Left ventricle myocardium superior (tissue), 1 donor: Measurements from ENCODE around the gene KRTAP10-3. TPM values are rescaled to one million over a fixed set of nuclear protein-coding genes. Genes with fewer than 3 reads are reported as not detected.

ENCODE experiments used
- ATAC-seq: fragments of 200-7000 bp; cut with Tn5 transposase; one replicate; pipeline ENCODE4 v1.9.1; 2020; ENCODE audit warnings: mild to moderate bottlenecking, moderate library complexity
- DNase-seq: peaks from one replicate; pipeline ENCODE4 v3.0.0-alpha.2; 2020
- intact Hi-C: fragments of 100-400 bp; cut with micrococcal nuclease; formaldehyde crosslinking; loops from one replicate; pipeline ENCODE4 v1.11.0; 2022
- total RNA-seq: library from RNA; stranded (reverse); fragmentation: NEBNext Ultra II Directional; extraction: Animal tissue kit (Norgen Biotek cat#: 25700); gene quantifications from one replicate; pipeline ENCODE4 v1.2.1, GENCODE V29; 2021
- donor health status: DM: no; HTN: yes; CAD: no; lungs with severe emphysema.

KRTAP10-3 gene
- total RNA-seq, 1 donor from 2014 or later = not detected

DNA sequence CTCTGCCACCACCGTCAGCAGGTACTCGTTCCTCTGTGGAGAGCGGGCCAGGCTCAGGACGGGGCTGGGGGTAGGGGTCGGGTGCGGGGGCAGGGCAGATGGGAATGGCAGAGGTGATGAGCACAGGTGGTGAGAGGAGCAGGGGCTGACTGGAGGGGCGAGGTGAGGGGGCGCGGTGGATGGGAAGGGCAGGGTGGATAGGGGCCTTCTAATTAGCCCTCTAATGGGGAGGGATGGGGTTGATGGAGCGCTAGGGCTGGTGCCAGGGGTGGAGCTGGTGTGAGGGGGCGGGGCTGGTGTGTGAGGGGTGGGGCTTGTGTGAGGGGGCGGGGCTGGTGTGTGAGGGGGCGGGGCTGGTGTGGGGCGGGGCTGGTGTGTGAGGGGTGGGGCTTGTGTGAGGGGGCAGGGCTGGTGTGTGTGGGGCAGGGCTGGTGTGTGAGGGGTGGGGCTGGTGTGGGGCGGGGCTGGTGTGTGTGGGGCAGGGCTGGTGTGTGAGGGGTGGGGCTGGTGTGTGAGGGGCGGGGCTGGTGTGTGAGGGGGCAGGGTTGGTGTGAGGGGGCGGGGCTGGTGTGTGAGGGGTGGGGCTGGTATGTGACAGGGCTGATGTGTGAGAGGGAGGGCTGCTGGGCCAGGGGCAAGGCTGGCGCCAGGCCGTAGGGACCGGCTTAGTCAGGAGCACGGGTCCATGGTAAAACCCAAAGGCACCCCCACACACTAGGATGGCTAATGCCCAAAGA is 24.5 kb downstream of the KRTAP10-3 start:
- DNase-seq = peak; percentile 13
- intact Hi-C loops = no loop called here
- no peak for ATAC-seq

DNA sequence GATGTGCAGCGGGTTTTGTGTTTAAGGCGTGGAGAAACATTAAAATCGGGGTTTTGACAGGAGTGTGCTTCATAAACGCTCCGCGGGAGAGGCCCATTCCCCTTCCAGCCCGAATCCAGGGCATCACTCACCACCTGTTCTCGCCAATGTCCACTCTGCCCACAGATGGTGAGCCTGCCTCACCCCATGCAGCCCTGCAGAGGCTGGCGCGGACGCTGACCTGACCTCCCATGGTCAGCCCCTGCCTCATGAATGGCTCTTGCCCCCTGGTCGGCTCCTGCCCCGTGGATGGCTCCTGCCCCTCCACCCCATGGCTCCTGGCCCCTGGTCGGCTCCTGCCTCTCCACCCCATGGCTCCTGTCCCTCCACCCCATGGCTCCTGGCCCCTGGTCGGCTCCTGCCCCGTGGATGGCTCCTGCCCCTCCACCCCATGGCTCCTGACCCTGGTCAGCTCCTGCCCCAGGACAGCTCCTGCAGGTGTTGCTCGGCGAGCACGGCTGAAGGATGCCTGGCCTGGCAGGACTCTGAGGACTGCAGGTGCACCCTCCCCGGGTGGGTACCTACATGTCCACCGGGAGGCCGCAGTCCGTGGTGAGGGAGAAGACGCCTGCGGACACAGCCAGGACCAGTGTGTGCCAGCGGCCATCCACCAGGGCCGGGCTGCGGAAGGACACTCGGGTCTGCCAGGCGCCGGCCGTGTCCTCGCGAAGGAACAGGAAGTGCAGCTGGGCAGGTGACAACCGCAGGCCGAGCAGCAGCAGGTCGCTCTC is 25.3 kb downstream of the KRTAP10-3 start:
- peak; percentile 23 for DNase-seq
- no peak for ATAC-seq
- intact Hi-C loops = no loop called here

DNA sequence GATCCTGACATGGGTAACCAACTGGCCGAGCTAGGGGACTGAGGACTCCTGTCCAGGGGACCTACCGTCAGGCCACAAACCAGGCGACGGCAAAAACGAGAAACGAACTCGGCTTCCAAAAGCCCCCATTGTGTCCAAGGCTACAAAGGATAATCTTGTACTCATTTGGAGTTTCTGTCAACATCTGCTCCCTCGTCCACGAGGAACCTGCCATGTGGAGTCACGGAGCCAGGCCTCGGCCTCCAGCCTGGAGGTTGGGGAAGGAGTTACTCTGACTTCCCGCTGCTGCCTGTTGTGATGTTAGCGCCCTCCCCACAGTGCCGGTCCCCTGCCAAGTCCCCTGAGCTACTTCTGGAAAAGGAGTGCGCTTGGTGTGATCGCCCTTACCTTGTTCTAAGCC is 25.9 kb downstream of the KRTAP10-3 start:
- ATAC-seq = no peak
- intact Hi-C loops = no loop called here

DNA sequence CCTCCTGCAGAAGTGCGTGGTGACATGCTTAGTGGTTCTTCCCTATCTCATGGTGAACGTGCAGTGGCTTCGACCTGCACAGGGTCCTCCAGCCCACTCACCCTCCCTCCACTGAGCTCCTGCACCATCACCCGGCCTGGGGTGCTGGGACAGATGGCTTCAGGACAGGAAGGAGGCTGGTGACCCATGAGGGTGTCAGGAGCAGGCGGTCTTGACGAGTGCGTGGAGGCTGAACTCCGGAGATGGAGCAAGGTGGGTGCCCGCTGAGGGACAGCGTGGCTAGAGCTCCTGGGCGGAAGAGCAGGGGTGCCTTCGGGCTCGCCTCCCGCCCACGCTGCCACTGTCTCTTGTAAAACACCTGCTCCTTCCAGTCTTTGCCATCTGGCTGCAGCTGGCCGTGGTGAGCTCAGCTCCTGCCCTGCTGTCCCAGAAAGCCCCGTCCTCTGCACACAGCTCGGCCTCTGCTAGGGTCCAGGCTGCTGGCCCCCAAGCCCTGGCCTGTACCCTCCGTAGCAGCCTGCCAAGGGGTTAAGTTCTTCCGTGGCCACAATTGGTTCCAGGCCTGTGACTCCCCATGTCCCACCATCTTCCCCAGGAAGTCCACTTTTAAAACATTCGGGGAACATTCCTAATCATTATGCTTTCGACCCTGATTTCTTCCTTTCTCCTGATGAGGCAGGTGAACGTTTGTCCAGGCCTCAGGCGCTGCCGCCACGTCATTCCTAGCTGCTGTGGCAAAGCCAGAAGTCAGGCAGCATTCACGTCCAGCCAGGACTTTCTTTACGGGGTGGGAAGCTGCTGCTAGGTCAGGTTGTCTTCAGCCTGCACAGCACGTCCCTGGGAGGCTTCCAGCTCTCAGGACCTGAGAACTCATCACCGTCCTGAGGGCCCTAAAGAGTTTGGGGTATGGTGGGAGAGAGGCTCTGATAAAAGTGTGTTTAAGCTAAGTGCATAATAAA is 26.7 kb downstream of the KRTAP10-3 start:
- no peak for ATAC-seq
- DNase-seq = peak; percentile 13
- intact Hi-C loops = no loop called here

More for the DNA sequence above, 25.9 kb downstream of the KRTAP10-3 start:
- DNase-seq = no peak

DNA sequence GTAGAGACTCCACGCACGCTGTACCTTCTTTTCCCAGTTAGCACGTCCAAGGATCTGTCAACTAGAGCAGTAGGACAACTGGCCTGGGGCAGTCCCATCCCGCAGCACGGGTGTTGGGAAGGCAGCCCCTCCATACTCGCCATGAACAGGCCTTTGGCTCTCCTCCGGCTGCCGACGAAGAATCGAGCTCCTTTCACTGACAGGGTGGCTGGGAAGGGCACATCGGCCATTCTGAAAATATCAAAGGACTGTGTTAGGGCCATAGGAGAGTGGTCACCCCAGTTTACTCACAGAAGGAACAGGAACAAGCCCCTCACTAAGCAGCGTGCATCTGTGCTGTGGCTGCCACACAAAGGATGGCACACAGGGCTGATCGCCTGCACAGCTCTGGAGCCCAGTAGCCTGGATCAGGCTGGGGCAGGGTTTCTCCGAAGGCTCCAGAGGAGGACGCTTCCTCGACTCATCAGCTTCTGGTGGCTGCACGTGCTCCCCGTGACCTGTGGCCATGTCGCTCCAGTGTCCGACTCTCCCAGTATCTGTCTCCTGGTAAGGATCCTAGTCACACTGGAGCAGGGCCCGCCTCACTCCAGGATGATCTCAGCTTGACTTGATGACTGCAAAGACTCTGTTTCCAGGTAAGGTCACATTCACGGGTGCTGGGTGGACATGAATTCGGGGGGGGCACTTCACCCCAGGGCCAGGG is 27.5 kb downstream of the KRTAP10-3 start:
- DNase-seq (peak; percentile 13), ATAC-seq (no peak)
- intact Hi-C loops = no loop called here

DNA sequence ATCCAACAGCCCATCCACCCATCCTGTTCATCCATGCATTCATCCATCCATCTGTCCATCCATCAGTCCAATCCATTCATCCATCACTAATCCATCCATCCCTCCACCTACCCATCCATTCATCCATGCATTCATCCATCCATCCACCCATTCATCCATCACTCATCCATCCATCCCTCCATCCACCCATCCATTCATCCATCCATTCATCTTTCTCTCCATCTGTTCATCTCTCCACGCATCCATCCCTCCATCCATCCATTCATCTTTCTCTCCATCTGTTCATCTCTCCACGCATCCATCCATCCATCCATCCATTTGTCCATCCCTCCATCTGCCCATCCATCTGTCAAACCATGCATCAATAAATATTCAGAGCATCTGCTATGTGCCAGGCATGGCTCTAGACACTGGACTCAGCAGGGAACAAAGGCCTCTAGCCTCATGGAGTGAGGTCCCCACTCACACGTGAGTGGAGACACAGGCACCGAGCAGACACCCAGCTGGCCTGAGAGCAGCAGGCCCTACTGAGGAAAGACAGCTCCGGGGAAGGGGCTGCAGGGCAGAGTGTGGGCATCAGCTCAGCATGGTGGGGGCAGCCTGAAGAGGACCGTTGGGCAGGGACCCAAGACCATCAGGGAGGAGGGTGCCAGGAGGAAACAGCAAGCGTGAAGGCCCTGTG is 28.2 kb downstream of the KRTAP10-3 start:
- ATAC-seq = no peak

DNA sequence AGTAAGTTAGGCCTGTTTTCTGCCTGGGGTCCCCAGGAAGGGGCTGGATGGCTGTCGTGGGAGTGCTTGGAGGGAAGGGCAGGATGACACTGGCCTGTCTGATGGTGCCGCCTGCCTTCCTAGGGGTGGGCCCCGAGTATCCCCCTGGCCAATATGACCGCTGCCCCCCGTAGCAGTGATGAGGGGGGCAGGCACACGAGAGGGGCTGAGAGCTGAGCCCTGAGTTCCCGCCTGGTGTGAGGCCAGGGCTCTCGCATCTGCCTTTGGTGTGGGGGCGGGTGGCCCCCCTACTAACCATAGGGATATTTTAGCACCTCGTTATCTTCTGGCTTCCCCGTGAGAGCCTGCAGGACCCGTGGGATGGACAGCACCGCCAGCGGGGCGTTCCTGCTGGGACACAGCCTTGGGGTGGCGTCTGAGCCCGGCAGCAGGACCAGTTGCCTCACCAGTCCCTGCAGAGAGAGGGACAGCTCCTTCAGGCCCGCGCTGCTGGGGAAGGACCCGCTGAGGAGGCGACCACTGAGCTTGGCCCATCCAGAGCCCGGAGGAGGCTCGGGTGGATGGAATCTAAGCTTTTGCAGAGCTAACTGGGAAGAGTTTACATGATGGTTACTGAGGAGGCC is 29.0 kb downstream of the KRTAP10-3 start:
- ATAC-seq = no peak
- intact Hi-C loops = no loop called here
- peak; percentile 12 for DNase-seq

More for the DNA sequence above, 28.2 kb downstream of the KRTAP10-3 start:
- intact Hi-C loops = no loop called here
- peak; percentile 11 for DNase-seq

DNA sequence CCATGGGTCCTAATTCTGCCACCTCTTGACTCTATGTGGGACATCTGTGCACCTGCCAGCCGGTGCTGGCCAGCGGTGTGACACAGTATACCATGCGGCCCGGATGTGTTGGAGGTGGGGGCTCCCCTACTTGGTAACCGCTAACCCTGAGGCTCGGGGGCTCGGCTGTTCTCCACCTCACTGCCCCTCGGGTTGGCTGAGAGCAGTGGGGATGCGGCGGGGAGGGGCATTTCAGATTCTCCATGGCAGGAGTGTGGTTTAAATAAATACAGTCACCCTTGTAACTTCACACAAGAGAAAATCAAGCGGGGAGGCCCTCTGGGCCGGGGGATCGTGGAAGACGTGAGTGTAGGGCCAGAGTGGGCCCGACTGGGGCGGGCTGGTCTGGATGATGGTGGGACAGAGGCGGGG is 29.6 kb downstream of the KRTAP10-3 start:
- no peak for DNase-seq

DNA sequence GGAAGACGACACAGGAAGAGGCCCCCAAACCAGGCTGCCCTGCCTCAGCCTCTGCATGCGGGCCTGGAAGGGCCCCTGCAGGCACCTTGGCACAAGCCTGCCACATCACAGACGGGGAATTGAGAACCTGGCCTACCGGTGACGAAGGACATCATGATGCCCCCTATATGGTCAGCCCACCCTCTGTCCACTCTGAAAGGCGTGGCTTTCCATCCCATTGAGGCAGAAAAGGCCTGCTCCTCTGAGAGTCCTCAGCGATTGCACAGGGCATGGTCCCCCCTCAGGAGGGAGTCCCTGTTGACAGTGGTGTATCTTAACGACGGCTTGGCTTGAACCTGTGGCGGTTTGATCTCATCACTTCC is 30.0 kb downstream of the KRTAP10-3 start:
- peak; percentile 14 for DNase-seq
- intact Hi-C loops = no loop called here
- ATAC-seq = no peak

More for the DNA sequence above, 29.6 kb downstream of the KRTAP10-3 start:
- intact Hi-C loops = no loop called here
- no peak for ATAC-seq

DNA sequence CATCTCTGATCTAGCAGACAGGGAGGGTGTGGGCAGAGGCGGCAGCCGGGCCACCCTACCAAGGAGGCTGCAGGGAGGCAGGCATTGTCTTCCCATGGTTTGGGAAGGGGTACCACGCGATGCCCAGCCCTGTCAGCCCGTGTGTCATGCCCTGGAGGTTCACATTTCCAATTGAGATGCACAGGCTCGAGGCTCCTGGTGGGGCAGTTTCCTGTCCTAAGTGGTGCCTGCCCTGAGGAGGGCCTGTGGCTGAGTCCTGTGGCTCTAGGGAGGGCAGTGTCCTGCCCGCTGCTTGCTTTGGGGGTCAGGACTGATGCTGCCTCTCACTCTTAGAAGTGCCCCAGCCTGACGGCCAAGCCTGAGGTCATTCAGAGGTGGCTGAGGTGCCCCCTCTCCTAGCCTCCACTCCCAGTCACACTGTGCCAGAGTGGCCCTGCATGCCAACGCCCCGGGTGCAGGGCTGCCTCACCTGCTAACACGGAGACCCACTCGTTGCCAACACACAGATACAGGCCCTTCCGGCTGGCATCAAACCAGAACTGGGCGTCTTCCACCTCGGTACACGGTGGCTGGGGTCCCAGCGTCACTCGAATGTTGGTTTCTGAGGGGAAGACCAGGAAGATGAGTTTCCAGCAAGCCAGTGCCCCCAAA is 30.5 kb downstream of the KRTAP10-3 start:
- intact Hi-C loops = no loop called here
- peak; percentile 15 for DNase-seq
- no peak for ATAC-seq

DNA sequence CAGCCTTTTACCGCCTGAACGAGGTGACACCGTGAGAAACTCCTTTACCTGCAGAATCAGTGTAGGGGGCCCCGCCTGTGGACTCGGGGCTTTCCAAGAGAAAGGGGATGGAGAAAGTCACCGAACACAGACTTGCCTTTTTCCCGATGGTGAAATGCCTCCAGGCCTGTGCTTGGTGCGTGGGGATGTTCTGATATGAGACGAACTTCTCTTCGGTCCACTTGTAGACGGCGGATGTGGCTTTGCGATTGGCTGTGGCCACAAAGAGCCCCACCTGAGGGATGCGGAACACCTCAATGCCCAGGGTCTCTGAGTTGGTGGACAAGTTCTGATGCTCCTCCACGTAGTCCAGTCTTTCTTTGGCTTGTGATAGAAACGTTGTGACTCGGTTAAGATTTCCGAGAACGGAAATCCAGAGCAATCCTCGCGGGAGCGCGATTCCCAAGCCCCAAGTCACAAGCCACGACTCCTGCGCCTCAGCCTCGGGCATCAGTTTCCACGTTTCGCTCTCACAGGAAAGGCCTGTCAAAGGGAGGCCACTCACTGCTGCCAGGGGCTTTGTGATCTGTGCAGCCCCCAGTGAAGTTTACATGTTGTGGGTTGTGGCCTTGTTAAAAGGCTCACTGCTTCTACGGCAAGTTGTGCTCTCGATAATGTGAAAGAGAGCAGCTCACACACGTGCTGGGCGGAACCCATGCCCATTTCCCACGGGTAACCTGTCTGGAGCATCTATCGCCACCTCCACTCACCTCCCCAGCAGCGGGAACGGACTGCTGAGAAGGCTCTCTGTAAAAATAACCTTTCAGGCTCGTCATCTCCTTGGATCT is 31.2 kb downstream of the KRTAP10-3 start:
- intact Hi-C loops = no loop called here
- peak; percentile 12 for DNase-seq
- ATAC-seq = no peak

DNA sequence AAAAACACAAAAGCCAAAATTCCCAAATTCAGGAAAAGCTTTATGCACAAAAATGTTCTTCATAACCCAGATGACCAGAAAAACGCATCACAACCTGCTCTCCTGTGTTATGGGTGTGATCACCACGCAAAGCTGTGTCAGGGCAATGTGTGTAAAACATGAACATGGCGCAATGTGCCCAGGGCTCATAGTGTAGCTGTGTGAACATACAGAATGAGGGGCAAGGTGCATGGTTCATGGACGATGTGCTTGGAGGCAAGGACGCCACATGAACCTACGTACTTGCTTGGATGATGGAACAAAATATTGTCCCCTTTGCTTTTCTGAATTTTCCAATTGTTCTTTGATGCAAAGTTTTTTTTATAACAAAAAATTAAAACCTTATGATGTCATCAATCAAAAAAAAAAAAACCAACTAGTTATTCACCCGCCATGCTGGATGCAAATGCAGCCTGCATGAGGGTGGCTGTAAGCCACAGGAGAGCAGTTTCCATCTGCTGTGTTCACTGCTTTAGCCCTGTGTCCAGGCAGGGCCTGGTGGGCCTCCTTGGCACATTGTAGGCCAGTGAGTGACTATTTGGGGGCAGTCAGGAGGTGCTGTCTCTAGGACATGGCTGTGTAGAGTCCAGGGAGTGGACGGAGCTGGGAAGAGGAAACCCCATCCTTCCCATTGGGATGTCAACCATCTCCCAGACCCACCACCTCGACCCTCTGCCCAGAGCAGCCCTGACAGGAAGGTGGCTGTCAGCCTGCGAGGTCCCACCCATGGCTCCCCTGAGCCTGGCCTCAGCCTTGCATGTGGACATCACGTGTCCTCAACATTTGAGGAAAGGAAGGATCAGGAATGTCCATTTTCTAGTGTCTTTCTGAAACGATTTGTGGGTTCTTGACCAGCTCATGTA is 32.2 kb downstream of the KRTAP10-3 start:
- ATAC-seq = no peak
- intact Hi-C loops = no loop called here
- peak; percentile 15 for DNase-seq

DNA sequence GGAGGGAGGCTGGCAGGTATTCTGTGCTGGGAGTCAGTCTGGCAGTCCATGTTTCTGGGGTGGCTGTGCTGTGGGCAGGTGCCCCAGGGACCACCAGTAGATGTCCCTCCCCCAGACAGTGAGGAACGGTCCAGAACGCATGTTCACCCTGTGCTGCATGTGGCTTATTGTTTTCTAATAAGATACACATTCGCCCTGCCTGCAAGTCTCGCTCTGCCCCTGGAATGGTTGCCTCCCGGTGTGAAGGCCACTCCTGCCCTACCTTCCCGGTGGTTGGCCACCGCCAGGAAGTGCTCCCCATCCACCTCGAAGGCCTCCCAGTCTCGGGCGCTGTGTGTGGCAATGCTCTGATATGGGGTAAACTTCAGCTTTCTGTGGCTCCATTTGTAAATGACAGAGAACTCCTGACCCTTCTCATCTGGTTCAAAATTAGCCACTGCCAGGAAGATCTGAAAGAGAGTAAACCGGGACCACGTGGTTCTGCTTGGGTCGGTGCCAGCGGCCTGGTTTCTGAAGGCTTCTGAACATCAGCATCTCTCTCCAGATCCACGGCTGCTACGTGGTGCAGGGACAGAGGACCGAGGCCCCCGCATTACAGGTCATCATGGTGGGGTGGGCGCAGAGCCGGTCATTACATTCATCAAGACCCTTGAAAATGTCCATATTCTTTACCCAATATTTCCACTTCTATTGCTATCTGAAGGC is 33.1 kb downstream of the KRTAP10-3 start:
- no peak for ATAC-seq
- intact Hi-C loops = no loop called here
- peak; percentile 20 for DNase-seq

DNA sequence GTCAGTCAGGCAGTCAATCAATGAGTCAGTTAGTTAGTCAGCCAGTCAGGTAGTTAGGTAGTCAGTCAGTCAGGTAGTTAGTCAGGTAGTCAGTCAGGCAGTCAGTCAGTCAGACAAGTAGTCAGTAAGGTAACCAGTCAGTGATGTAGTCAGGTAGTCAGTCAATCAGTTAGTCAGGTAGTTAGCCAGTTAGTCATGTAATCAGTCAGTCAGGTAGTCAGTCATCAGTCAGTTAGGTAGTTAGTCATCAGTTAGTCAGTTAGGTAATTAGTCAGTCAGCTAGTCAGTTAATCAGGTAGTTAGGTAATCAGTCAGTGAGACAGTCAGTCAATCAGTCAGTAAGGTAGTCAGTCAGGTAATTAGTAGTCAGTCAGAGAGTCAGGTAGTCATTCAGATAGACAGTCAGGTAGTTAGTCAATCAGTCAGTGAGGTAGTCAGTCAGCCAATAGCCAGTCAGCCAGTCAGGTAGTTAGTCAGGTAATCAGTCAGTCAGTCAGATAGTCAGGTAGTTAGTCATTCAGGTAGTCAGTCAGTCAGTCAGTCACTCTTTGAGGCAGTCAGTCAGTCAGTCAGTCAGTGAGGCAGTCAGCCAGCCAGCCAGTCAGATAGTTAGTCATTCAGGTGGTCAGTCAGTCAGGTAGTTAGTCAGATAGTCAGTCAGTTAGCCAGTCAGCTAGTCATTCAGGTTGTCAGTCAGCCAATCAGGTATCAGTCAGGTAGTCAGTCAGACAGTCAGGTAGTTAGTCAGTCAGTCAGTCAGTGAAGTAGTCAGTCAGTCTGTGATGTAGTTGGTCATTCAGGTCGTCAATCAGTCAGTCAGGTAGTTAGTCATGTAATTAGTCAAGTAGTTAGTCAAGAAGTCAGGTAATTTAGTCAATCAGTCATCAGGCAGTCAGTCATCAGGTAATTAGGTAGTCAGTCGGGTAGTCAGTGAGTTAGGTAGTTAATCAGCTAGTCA is 33.9 kb downstream of the KRTAP10-3 start:
- DNase-seq (no peak), ATAC-seq (no peak)
- intact Hi-C loops = no loop called here
